CD14-positive monocyte (primary cell): Measurements from ENCODE around the gene ZSCAN10. TPM values are rescaled to one million over a fixed set of nuclear protein-coding genes. Genes with fewer than 3 reads are reported as not detected.

Source experiments
- DNase-seq, 3 donors: peaks; one replicate each; pipeline ENCODE4 v3.0.0-alpha.2; 2011 to 2022
- H2AFZ ChIP-seq: 2 replicates; pipeline ENCODE4 v1.6.0; 2012; ENCODE audit warnings: mild to moderate bottlenecking, low read depth, low read length, inconsistent platforms; ENCODE audit not compliant: insufficient read depth, poor library complexity, severe bottlenecking
- H3K27ac ChIP-seq, 2 donors: 1 replicate in 1 of 2; 2 replicates in 1 of 2; pipeline ENCODE4 v1.5.1; 2012 to 2013; ENCODE audit warnings: low read length in 2 of 2, control low read depth in 1 of 2, inconsistent platforms in 1 of 2, low read depth in 1 of 2, mild to moderate bottlenecking in 1 of 2
- H3K27me3 ChIP-seq, 2 donors: one replicate each; pipeline versions ENCODE4 v1.6.0 to v1.6.1; 2011 to 2013; ENCODE audit warnings: low read length in 2 of 2; ENCODE audit not compliant: control insufficient read depth in 2 of 2, insufficient read depth in 2 of 2
- H3K36me3 ChIP-seq, 2 donors: replicated peaks in 1 of 2; 1 replicate in 1 of 2; 2 replicates in 1 of 2; pipeline versions ENCODE4 v1.5.1 to v1.6.1; 2012 to 2013; ENCODE audit warnings: low read length in 2 of 2, control low read depth in 1 of 2, inconsistent platforms in 1 of 2, mild to moderate bottlenecking in 1 of 2; ENCODE audit not compliant: insufficient read depth in 2 of 2, control insufficient read depth in 1 of 2
- H3K4me1 ChIP-seq, 2 donors: 1 replicate in 1 of 2; 2 replicates in 1 of 2; pipeline versions ENCODE4 v1.5.1 to v1.6.1; 2012 to 2013; ENCODE audit warnings: low read length in 2 of 2, control low read depth in 1 of 2, inconsistent platforms in 1 of 2, mild to moderate bottlenecking in 1 of 2, moderate library complexity in 1 of 2; ENCODE audit not compliant: insufficient read depth in 2 of 2, control insufficient read depth in 1 of 2
- H3K4me2 ChIP-seq: replicated peaks from 2 replicates; pipeline ENCODE3; 2012; ENCODE audit warnings: low read length, moderate library complexity, mild to moderate bottlenecking; ENCODE audit not compliant: poor library complexity, severe bottlenecking; ENCODE audit errors: extremely low read depth
- H3K4me3 ChIP-seq, 3 experiments: fragments of 200-600 bp in 1 of 3; sonication (generic) in 1 of 3; replicated peaks in 1 of 3; 1 replicate in 2 of 3; 2 replicates in 1 of 3; pipeline ENCODE4 v1.5.1; 2011 to 2013; ENCODE audit warnings: low read length in 3 of 3, mild to moderate bottlenecking in 3 of 3, control low read depth in 2 of 3, low read depth in 2 of 3, inconsistent platforms in 1 of 3, moderate library complexity in 1 of 3
- H3K79me2 ChIP-seq: 2 replicates; pipeline ENCODE4 v1.6.0; 2012; ENCODE audit warnings: mild to moderate bottlenecking, control low read depth, inconsistent platforms, low read length, moderate library complexity; ENCODE audit not compliant: insufficient read depth
- H3K9ac ChIP-seq: 2 replicates; pipeline ENCODE4 v1.6.0; 2017; ENCODE audit warnings: low read length, mild to moderate bottlenecking; ENCODE audit not compliant: insufficient read depth, poor library complexity, severe bottlenecking
- H3K9me3 ChIP-seq, 2 donors: replicated peaks in 1 of 2; 1 replicate in 1 of 2; 2 replicates in 1 of 2; pipeline versions ENCODE4 v1.5.1 to v1.6.1; 2012 to 2013; ENCODE audit warnings: low read length in 2 of 2, control low read depth in 1 of 2; ENCODE audit not compliant: control insufficient read depth in 1 of 2, insufficient read depth in 1 of 2
- H4K20me1 ChIP-seq: 2 replicates; pipeline ENCODE4 v1.6.0; 2012; ENCODE audit warnings: mild to moderate bottlenecking, low read length, control low read depth, moderate library complexity; ENCODE audit not compliant: insufficient read depth
- H3K27ac Mint-ChIP-seq, 7 donors: one replicate each; pipeline ENCODE4 v1.8.0; 2020; ENCODE audit warnings: mild to moderate bottlenecking in 7 of 7, mixed read lengths in 7 of 7, moderate library complexity in 6 of 7, inconsistent platforms in 2 of 7
- H3K27me3 Mint-ChIP-seq, 3 donors: one replicate each; pipeline ENCODE4 v1.8.0; 2021 to 2022; ENCODE audit warnings: low read depth in 3 of 3, mild to moderate bottlenecking in 3 of 3, mixed read lengths in 3 of 3, moderate library complexity in 3 of 3, inconsistent platforms in 1 of 3
- H3K36me3 Mint-ChIP-seq, 2 donors: one replicate each; pipeline ENCODE4 v1.8.0; 2020; ENCODE audit warnings: mixed read lengths in 2 of 2, inconsistent platforms in 1 of 2, mild to moderate bottlenecking in 1 of 2
- H3K4me1 Mint-ChIP-seq: one replicate; pipeline ENCODE4 v1.8.0; 2020; ENCODE audit warnings: mild to moderate bottlenecking, mixed read lengths
- H3K4me3 Mint-ChIP-seq, 2 donors: one replicate each; pipeline ENCODE4 v1.8.0; 2020; ENCODE audit warnings: mild to moderate bottlenecking in 2 of 2, mixed read lengths in 2 of 2, moderate library complexity in 1 of 2
- H3K9me3 Mint-ChIP-seq, 7 donors: one replicate each; pipeline ENCODE4 v1.8.0; 2020 to 2022; ENCODE audit warnings: mixed read lengths in 7 of 7, mild to moderate bottlenecking in 6 of 7, moderate library complexity in 6 of 7, inconsistent platforms in 2 of 7
- WGBS: methylation state at CpG from one replicate; pipeline ENCODE4 v1.1.5; 2013; ENCODE audit warnings: missing lambda C conversion rate; ENCODE audit not compliant: insufficient coverage; 5-methylcytosine and 5-hydroxymethylcytosine counted together
- intact Hi-C, 2 donors: fragments of 100-400 bp; cut with micrococcal nuclease; formaldehyde crosslinking; loops; one replicate each; pipeline versions ENCODE4 v1.15.0 to v1.15.1; 2023
- polyA plus RNA-seq, 3 donors: library from polyadenylated mRNA; depleted of rRNA in 1 of 3; unstranded in 2 of 3; stranded (reverse) in 1 of 3; fragments of 300-500 nt in 2 of 3; fragments of >200 nt in 1 of 3; fragmentation: Illumina TruSeq in 2 of 3; gene quantifications; 1 replicate in 2 of 3; 2 replicates in 1 of 3; pipeline ENCODE4 v1.2.3, GENCODE V29; 2012 to 2021
- TF ChIP-seq, protein P1 (sequence below): fragments of 200-600 bp; IDR thresholded peaks from one replicate; pipeline ENCODE4 v1.8.0; 2022; ENCODE audit warnings: antibody characterized with exemption, mild to moderate bottlenecking

The ZSCAN10 gene
- polyA plus RNA-seq, 3 donors = 0.29 TPM; not detected in 2

DNA sequence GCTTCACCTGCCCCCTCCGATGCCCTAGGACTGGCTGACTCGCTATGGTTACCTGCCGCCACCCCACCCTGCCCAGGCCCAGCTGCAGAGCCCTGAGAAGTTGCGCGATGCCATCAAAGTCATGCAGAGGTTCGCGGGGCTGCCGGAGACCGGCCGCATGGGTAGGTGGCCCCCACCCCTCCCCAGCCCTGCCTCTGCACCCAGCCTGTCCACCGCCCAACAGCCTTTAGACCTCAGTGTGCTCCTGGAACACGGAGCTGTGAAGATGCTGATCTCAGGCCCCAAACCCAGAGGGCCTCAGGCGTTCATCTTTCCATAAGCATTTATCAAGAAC, 51.7 kb downstream of the ZSCAN10 start:
- Histone ChIP-seq H3K79me2 (no peaks in the 10 kb centered on the region), H3K27me3 (peaks cover 7 to 31% of the 10 kb centered on the region in 2 donors), H3K4me1 (peaks cover 69 to 87% of the 10 kb centered on the region in 2 donors), H2AFZ (peak overlapping the region; percentile 93), H3K4me3 (peak overlapping the region in 2 of 3 experiments; percentile 22 to 86), H3K9ac (peak overlapping the region; percentile 70), H3K27ac (no peak overlapping the region), H3K9me3 (no peaks in the 10 kb centered on the region), H3K36me3 (no peaks in the 10 kb centered on the region), H3K4me2 (peak overlapping the region; percentile 100), H4K20me1 (no peaks in the 10 kb centered on the region)
- intact Hi-C loops = no loop called here
- peaks cover 0 to 9% (median 3%) of the 10 kb centered on the region in 7 donors for H3K9me3 Mint-ChIP-seq
- 21% methylated on average over 11 of the region's 13 CpGs for WGBS
- peaks cover 29 to 45% (median 38%) of the 10 kb centered on the region in 3 donors for H3K27me3 Mint-ChIP-seq
- TF ChIP-seq, protein P1, sequence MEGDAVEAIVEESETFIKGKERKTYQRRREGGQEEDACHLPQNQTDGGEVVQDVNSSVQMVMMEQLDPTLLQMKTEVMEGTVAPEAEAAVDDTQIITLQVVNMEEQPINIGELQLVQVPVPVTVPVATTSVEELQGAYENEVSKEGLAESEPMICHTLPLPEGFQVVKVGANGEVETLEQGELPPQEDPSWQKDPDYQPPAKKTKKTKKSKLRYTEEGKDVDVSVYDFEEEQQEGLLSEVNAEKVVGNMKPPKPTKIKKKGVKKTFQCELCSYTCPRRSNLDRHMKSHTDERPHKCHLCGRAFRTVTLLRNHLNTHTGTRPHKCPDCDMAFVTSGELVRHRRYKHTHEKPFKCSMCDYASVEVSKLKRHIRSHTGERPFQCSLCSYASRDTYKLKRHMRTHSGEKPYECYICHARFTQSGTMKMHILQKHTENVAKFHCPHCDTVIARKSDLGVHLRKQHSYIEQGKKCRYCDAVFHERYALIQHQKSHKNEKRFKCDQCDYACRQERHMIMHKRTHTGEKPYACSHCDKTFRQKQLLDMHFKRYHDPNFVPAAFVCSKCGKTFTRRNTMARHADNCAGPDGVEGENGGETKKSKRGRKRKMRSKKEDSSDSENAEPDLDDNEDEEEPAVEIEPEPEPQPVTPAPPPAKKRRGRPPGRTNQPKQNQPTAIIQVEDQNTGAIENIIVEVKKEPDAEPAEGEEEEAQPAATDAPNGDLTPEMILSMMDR = no peak
- H3K4me3 Mint-ChIP-seq = peak overlapping the region; percentile 75 to 93
- H3K36me3 Mint-ChIP-seq = peaks cover 24 to 29% of the 10 kb centered on the region in 2 donors
- no peak for DNase-seq
- H3K4me1 Mint-ChIP-seq = peaks cover 66% of the 10 kb centered on the region
- peak overlapping the region in 1 of 7 donors; percentile 62 for H3K27ac Mint-ChIP-seq

DNA sequence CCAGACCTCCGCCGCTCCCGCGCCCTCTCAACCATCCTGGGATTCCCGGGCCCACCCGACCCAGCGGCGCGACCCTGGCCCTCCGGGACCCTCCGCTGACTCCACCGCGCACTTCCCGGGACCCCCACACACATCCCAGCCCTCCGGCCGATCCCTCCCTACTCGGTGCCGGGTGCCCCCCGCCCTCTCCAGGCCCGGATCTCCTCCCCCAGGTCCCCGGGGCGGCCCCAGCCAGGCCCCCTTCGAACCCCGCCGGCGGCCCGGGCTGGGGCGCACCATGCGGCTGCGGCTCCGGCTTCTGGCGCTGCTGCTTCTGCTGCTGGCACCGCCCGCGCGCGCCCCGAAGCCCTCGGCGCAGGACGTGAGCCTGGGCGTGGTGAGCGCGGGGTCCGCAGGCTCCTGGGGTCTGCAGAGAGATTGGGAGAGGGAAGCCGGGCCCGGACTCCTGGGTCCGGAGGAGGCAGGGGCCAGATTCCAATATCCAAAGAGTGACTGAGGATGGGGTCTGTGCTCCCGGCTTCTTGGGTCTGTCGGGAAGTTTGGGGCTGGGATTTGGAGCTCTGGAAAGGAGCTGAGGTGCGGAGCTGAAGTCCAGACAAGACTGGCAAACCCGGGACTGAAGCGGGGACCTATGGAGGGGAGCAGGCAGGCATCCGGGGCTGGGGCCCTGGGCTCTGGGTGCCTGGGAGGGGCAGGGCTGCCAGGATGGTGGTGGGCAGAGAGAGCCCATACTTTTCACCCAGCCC, 52.3 kb downstream of the ZSCAN10 start:
- peaks cover 29 to 42% (median 39%) of the 10 kb centered on the region in 3 donors for H3K27me3 Mint-ChIP-seq
- Histone ChIP-seq H3K79me2 (no peaks in the 10 kb centered on the region), H4K20me1 (no peaks in the 10 kb centered on the region), H2AFZ (peak overlapping the region; percentile 93), H3K4me3 (peak overlapping the region; percentile 51 to 86 (median 73)), H3K36me3 (no peaks in the 10 kb centered on the region), H3K9ac (peak overlapping the region; percentile 70), H3K9me3 (no peaks in the 10 kb centered on the region), H3K4me1 (peaks cover 66 to 83% of the 10 kb centered on the region in 2 donors), H3K27me3 (peaks cover 7 to 31% of the 10 kb centered on the region in 2 donors), H3K4me2 (peak overlapping the region; percentile 100), H3K27ac (peak overlapping the region in 1 of 2 donors; percentile 44)
- H3K36me3 Mint-ChIP-seq = peaks cover 20 to 26% of the 10 kb centered on the region in 2 donors
- intact Hi-C loops = no loop called here
- DNase-seq = no peak
- H3K4me1 Mint-ChIP-seq = peaks cover 61% of the 10 kb centered on the region
- TF ChIP-seq, protein P1 = no peak
- WGBS = 3% methylated on average over 50 of the region's 54 CpGs
- peak overlapping the region in 2 of 7 donors; percentile 41 to 45 for H3K27ac Mint-ChIP-seq
- peak overlapping the region; percentile 75 to 93 for H3K4me3 Mint-ChIP-seq
- peaks cover 0 to 9% (median 3%) of the 10 kb centered on the region in 7 donors for H3K9me3 Mint-ChIP-seq
